Epithelial cell of proximal tubule (primary cell): ENCODE data around the gene AMOTL2. TPM values are rescaled to one million over a fixed set of nuclear protein-coding genes. Genes with fewer than 3 reads are reported as not detected.

ENCODE experiments used
- DNase-seq: peaks from one replicate; pipeline ENCODE4 v3.0.0-alpha.2; 2011; ENCODE audit warnings: low read depth
- H3K4me3 ChIP-seq: 2 replicates; pipeline ENCODE4 v1.5.1; 2011; ENCODE audit warnings: low read depth, mild to moderate bottlenecking, low read length
- CTCF ChIP-seq: conservative IDR thresholded peaks from 2 replicates; pipeline ENCODE4 v1.5.1; 2012; ENCODE audit warnings: low read depth, mild to moderate bottlenecking, low read length
- total RNA-seq: library from RNA; depleted of rRNA; stranded (reverse); fragments of >200 nt; gene quantifications from 2 replicates; pipeline ENCODE4 v1.2.3, GENCODE V29; 2015

Gene AMOTL2
- total RNA-seq, 1 donor from 2014 or later = 98.7 TPM

DNA sequence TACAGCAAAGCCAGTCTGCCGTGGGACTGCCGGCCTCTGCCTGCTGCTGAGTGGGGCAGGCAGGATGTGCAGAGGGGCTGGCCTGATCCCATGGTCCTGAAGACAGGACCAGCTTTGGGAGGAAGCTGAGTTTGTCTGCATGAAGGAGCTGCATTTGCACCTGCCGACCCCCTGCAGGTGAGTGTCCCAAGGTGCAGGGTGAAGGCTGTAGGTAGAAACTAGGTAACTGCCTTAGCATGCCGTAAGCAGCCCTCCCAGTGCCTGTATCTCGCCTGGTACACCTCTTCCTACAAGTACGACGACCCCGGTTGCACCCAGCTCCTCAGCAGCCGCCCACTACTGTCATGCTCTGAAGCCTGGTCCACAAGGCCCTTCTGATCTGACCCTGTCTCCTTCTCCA lies 34.9 kb downstream of the AMOTL2 start:
- no peak overlapping the region for H3K4me3 ChIP-seq
- no peak for DNase-seq
- no peak for TF ChIP-seq CTCF

GRCh38 chr3:134338516-134339261 lies 35.6 kb downstream of the AMOTL2 start:
- no peak for TF ChIP-seq CTCF
- no peak overlapping the region for H3K4me3 ChIP-seq
- DNase-seq = no peak

GRCh38 chr3:134338201-134338512 lies 36.1 kb downstream of the AMOTL2 start:
- no peak for TF ChIP-seq CTCF
- DNase-seq = no peak
- H3K4me3 ChIP-seq = no peak overlapping the region

DNA sequence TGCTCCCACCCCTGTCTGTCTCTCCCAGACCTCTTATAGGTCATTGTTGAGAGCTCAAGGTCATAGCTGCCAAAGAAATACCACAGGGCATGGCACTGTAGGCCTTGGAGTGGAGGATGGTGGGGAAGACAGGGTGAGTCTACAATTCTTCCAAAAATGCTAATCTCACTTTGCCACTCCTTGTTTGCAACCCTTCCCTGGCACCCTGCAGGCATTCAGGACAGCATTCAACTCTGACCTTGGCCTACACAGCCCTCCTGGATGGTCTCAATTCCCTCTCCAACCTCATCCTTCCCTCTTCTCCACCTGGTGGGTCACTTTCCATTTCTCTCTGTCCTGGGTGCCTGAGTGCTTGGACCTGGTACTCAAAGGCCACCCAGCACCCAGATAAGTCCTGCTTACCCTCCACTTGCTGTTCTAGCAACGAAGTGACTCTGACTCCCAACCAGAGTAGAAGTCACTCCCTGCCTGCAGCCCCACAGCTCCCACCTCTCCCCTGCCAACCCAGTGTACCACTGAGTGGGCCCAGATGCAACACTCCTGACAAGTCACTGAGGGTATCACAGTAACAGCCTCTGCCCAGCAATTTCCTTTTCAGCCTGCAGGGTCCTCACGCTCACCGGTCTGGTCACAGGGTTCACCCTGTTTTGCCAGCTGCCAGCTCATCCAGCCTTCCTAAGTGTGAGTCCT lies 36.6 kb downstream of the AMOTL2 start:
- DNase-seq = no peak
- TF ChIP-seq CTCF = no peak
- H3K4me3 ChIP-seq = no peak overlapping the region

GRCh38 chr3:134337071-134337482 lies 37.2 kb downstream of the AMOTL2 start:
- no peak overlapping the region for H3K4me3 ChIP-seq
- DNase-seq = no peak
- TF ChIP-seq CTCF = no peak

DNA sequence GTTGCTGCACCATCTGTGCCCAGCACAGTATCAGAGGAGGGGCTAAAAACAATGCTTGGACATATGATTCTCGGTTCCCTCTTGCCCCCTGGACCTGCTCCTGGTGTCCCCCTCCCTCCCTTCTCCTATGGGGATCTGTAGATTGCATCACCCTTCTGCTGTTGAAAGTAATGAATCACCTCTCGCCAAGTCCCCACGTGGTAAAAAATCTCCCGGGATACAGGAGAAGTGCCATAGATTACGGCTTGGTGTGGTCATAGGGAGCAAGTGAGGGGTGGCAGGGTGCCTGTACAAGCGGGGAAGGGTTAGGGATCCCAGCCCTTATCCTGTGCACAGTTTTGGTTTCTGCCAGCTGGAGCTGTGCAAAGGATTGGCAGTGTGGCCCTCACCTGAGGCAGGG lies 37.7 kb downstream of the AMOTL2 start:
- TF ChIP-seq CTCF = no peak
- H3K4me3 ChIP-seq = no peak overlapping the region
- DNase-seq = no peak

- DNase-seq = no peak
- no peak for TF ChIP-seq CTCF
- H3K4me3 ChIP-seq = no peak overlapping the region
Measured at GRCh38 chr3:134334901-134335280, 39.4 kb downstream of the AMOTL2 start.
